Activated CD4-positive, CD25-positive, alpha-beta regulatory T cell treated with anti-CD3 and anti-CD28 coated beads, Interleukin-2, amount 50 U/mL, for 72 hours (primary cell): ENCODE results near the gene POTEF.
"Not testable (repeated sequence)": the region's sequence is repeated elsewhere in the genome, so short reads cannot be mapped to it uniquely, and the experiment has no call there.

Experiments used
- DNase-seq: peaks from one replicate; pipeline ENCODE4 v3.0.0; 2021

The POTEF gene

GRCh38 chr2:130127726-130128125 lies 1.3 kb downstream of the POTEF start:
- DNase-seq, result not testable (repeated sequence)

GRCh38 chr2:130120924-130121323 lies 8.1 kb downstream of the POTEF start:
- not testable (repeated sequence) for DNase-seq

GRCh38 chr2:130102597-130103363 lies 26.2 kb downstream of the POTEF start:
- not testable (repeated sequence) for DNase-seq

GRCh38 chr2:130062645-130063044 lies 66.4 kb downstream of the POTEF start:
- not testable (repeated sequence) for DNase-seq

GRCh38 chr2:130059982-130060381 lies 69.0 kb downstream of the POTEF start:
- not testable (repeated sequence) for DNase-seq

GRCh38 chr2:130056336-130056735 lies 72.7 kb downstream of the POTEF start:
- not testable (repeated sequence) for DNase-seq

- not testable (repeated sequence) for DNase-seq
Measured at GRCh38 chr2:130053217-130053911, 75.7 kb downstream of the POTEF start.

GRCh38 chr2:130052376-130052775 lies 76.6 kb downstream of the POTEF start:
- not testable (repeated sequence) for DNase-seq

- not testable (repeated sequence) for DNase-seq
Measured at GRCh38 chr2:130048422-130048821, 80.6 kb downstream of the POTEF start.

- DNase-seq, result not testable (repeated sequence)
Measured at GRCh38 chr2:130038265-130038603, 90.8 kb downstream of the POTEF start.

GRCh38 chr2:130025931-130026330 lies 103.1 kb downstream of the POTEF start:
- DNase-seq, result not testable (repeated sequence)
